ENCODE data around the gene LRRC3.

Gene LRRC3

DNA sequence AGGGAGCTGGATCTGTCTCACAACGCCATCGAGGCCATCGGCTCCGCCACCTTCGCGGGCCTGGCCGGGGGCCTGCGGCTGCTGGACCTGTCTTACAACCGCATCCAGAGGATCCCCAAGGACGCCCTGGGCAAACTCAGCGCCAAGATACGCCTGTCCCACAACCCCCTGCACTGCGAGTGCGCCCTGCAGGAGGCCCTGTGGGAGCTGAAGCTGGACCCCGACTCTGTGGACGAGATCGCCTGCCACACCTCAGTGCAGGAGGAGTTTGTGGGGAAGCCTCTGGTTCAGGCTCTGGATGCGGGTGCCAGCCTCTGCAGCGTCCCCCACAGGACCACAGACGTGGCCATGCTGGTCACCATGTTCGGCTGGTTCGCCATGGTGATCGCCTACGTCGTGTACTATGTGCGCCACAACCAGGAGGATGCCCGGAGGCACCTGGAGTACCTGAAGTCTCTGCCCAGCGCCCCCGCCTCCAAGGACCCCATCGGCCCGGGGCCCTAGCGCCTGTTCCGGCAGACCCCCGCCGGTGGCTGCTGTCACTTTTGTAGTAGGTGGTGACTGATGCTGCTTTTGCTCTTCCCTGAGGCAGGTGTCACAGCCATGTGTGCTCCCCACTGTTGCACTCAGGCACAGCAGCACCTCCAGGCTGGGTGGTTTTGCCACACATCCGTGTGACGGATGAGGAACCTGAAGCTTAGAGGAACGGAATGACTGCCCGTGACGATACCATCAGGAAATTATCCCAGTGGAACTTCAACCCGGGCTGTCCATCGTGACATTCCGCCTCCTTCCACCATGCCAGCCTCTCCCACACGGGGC, 1.8 kb downstream of the LRRC3 start:
- no peak for DNase-seq (ENCODE audit: low spot score)

DNA sequence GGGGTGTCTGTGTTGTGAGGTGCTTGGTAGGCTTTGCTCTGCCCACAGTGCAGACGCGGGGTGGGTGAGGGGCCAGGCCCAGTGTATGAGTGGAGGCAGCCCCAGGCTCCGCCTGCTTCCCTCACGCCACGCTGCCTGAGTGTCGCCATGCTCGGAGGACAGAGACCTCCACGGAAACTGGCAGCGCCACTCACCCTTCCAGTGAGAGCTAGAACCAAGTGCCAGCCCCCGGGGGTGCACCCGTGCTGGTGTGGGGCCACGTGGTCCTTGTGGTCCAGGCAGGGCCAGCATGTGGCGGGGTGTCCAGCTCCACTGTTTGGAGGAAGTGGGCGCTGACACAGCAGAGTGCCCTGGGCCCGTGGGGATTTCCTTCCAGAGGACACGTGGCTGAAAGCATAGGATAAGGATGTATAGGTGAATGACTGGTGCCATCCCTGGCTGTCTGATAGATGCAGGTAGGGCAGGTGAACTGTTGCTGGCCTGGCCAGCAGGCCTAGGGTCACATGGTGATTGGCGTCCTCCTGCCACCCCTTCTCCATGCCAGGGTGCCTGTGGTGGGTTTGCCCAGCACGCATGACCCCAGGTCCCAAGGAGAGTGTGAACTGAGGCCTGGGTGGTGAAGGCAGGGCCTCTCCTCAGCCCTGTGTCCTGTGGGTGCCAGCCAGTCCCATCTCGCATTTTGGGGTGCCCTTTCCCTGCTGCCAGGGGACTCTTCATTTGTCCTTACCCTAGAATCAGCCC, 3.8 kb downstream of the LRRC3 start:
- no peak for DNase-seq (ENCODE audit: low spot score)

GRCh38 chr21:44459712-44460440, 4.6 kb downstream of the LRRC3 start:
- DNase-seq (ENCODE audit: low spot score): no peak

- no peak for DNase-seq (ENCODE audit: low spot score)
Measured at GRCh38 chr21:44460441-44460755, 5.1 kb downstream of the LRRC3 start.

DNA sequence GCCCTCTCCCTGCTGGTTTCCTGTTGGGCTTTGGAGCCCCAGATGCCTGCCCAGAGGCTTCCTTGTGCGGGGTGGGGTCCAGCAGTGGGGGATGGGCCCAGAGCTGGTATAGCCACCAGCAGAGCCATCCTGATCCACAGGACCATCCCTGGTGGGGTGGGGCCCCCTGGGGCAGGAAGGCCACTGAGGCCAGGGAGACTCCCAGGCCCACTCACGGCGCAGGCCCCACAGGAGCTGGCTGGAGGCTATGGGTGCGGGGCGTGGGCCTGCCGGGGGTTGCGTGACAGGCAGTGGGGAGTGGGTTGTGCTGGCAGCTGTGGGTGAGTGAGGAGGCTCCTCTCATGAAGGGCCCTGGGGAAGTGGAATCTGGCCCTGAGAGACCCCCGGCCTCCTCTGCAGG, 5.7 kb downstream of the LRRC3 start:
- no peak for DNase-seq (ENCODE audit: low spot score)

- no peak for DNase-seq (ENCODE audit: low spot score)
Measured at GRCh38 chr21:44461464-44462001, 6.2 kb downstream of the LRRC3 start.

DNA sequence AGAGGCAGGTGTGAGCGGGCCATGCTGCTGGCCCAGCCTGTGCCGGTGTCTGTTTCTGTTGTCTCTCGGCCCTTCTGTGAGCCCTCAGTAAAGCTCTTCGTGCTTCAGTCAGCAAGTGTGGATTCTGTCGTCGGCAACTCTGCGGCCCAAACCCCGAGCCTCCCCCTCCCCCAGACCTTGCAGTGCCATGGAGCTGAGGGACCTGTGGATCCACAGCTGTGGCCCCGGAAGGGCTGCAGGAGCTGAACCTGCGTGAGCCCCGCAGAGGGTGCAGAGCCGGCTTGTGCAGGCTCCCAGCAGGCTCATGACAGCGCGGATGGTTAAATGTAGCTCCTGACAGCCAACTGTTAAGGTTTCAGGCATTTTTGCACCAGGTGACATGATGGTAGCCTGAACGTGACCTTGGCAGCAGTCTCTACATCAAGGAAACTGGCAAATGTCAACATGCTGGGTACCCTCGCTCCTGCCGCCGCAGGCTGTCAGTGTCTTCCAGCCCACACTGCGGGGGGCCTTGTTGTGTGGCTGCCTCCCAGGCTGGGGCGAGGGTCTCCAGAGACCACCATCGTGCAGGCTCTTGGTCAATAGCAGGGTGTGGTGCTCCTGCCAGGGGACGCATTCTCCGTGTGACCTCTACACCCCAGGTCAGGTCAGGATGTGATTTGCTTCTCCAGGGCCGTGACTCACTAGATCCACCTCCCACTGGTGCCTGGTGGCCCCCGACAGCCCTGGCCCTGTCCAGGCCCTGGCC, 7.0 kb downstream of the LRRC3 start:
- DNase-seq (ENCODE audit: low spot score): no peak

GRCh38 chr21:44462834-44463200, 7.5 kb downstream of the LRRC3 start:
- DNase-seq (ENCODE audit: low spot score): no peak

- no peak for DNase-seq (ENCODE audit: low spot score)
Measured at GRCh38 chr21:44463724-44464123, 8.4 kb downstream of the LRRC3 start.

GRCh38 chr21:44464351-44464750, 9.0 kb downstream of the LRRC3 start:
- no peak for DNase-seq (ENCODE audit: low spot score)

- DNase-seq (ENCODE audit: low spot score): no peak
Measured at GRCh38 chr21:44466351-44466954, 11.1 kb downstream of the LRRC3 start.

DNA sequence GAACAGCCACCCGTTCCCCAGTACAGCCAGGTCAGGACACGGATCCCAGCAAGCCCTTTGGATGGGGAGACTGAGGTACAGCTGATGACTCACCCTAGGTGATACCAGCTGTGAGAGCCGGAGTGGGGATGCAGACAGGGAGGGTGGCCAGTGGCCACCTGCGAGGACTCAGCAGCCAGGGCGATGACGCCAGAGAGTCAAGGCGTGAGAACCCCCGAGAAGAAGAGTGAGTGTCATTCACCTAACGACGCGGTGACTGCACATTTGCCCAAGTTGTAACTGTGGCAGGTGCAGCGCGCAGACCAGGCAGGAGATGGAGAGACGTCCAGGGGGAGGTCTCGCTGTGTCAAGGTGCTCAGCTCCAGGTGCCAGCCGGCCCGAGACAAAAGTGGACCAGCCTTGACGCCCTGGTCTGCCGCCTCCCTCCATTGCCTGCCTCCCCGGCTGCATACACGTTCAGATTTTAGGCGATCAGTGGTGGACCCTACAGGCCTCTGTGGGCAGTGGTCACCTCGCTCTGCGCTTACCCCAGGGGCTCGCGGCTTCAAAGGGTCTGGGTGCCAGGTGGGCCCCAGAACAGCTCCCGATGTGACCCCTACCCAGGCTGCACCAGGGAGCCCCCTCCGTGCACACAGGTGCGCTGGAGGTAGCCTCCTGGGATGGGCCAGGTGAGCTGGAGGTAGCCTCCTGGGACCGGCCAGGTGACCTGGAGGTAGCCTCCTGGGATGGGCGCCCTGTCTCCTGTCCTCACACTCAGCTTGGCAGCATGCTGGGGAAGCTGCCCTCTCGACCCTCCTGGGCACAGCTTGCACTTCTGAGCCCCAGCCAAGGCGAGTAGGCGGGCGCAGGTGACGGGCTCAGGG, 11.9 kb downstream of the LRRC3 start:
- no peak for DNase-seq (ENCODE audit: low spot score)

DNA sequence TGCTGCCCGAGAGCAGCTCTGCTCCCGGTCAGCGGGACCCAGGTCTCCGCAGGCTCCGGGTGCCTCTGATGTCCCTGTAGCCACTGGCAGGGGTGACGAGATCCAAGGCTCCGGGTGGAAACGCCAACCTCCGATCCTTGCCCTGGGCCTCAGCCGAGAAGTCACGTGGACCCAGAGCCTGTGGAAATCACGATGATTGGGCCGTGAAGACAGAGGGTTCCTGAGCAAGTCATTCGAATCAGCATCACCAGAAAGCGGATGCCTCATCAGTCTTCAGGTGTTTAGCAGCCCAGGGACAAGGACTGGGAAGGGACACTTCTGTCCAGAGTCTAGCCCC, 12.5 kb downstream of the LRRC3 start:
- no peak for DNase-seq (ENCODE audit: low spot score)

GRCh38 chr21:44471341-44471740, 16.0 kb downstream of the LRRC3 start:
- DNase-seq (ENCODE audit: low spot score): no peak

DNA sequence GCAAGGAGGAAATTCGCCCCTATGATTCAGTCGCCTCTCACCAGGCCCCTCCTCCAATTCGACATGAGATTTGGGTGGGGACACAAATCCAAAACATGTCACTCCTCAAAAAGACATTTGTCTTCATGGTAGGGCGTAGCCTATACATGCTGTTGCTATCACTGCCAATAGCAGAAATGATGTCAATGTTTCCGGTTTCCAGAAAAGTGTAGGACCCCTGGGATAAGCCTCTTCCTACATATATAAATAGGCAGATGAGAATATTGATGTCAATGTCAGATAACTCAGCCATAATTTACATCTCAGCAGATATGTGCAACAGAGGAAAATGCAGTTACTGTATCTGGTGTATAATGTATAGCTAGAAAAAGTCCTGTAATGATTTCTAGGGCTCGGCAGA, 16.7 kb downstream of the LRRC3 start:
- DNase-seq (ENCODE audit: low spot score): no peak

DNA sequence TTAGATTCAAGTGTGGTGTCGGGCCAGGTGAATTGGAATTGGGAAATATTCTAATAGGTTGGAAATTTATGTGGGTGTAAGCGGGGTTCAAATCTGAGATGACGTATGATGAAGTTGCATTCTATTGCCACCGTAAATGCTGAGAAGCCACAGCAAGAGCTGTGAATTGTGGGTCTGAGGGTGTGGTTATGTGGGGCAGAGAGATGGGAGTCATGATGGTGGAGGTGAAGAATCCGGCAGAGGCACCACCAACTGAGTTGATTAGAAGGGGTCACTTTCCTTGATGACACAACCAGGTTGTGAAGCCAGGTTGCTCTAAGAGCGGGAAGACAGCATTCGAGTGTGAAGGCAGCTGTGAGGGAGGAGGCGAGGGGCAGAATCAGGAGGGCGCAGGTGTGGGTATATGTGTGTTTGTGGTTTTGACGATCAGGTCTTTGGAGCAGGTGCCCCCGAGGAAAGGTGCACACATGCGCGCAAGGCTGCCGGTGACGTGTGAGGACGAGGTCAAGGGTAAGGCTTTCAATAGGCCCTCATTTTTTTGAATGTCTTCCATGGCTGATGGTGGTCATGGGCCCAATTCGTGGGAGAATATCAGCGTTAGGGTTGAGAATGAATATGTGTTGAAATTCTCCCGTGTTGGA, 18.7 kb downstream of the LRRC3 start:
- no peak for DNase-seq (ENCODE audit: low spot score)

DNA sequence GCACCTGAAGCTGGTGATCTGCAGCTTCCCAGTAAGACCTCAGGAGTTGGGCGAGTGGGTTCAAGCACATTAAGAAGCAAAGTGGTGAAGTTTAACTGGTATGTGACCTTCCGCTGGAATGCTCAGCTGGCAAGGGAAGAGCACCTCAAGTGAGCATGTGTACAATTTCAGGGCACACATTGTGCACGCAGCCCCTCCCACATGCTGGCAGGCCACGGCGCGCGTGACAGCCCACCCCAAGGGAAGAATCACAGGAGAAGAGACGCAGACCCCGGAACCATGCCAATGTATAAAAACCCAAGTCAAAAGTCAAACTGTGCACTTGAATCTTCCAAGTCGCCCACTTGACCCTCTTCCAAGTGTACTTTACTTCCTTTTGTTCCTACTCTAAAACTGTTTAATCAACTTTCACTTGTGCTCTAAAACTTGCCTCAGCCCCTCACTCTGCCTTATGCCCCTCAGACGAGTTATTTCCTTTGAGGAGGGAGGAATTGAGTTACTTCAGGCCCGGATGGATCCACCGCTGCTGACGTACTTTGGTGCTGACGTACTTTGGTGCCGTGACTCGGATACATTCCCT, 20.0 kb downstream of the LRRC3 start:
- DNase-seq (ENCODE audit: low spot score): no peak

- DNase-seq (ENCODE audit: low spot score): no peak
Measured at GRCh38 chr21:44477131-44477530, 21.8 kb downstream of the LRRC3 start.

- no peak for DNase-seq (ENCODE audit: low spot score)
Measured at GRCh38 chr21:44477712-44478111, 22.4 kb downstream of the LRRC3 start.

Data from hepatic stellate cell (primary cell).